ENCODE data around the gene CTTNBP2. TPM values are rescaled to one million over a fixed set of nuclear protein-coding genes. Genes with fewer than 3 reads are reported as not detected.

The CTTNBP2 gene
- total RNA-seq, 2 experiments from 2014 or later = not detected

DNA sequence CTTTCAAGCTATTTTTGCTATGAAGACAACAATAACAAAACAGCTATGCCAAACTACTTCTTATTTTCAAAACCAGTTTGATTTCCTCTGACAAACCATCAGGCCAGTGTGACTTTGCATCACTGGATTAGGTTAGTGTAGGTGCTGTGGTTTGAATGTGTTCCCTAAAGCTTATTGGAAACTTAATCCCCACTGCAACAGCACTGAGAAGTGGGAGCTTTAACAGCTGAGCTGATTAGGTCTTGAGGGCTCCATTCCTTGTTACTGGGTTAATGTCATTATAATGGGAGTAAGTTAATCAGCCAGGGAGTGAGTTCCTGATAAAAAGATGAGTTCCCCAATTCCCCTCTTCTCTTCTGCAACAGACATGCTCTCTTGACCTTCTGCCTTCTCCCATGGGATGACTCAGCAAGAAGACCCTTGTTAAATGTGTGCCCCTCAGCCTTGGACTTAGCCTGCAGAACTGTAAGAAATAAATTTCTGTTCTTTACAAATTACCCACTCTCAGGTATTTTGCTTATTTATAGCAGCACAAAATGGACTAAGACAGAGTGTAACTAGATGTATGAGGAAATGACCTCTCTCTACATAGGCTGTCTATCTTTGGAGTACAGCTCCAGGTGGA lies 186.8 kb downstream of the CTTNBP2 start:
- H3K27ac Mint-ChIP-seq = no peak overlapping the region
- POLR2A ChIA-PET = no interaction called here
- DNase-seq = no peak
- no peaks in the 10 kb centered on the region for H3K36me3 Mint-ChIP-seq (ENCODE audit: low read depth)
- H3K9me3 Mint-ChIP-seq (ENCODE audit: insufficient read depth) = no peaks in the 10 kb centered on the region
- no peak overlapping the region for H3K4me3 Mint-ChIP-seq
- H3K27me3 Mint-ChIP-seq (ENCODE audit: low read depth) = no peaks in the 10 kb centered on the region
- no peak for ATAC-seq
- no peaks in the 10 kb centered on the region for H3K4me1 Mint-ChIP-seq (ENCODE audit: low read depth)
- CTCF ChIA-PET = interaction anchor here (0.7 kb wide), 1 partner anchor 465 kb away, joined by 3 read pairs; no protein-coding TSS in a partner anchor

DNA sequence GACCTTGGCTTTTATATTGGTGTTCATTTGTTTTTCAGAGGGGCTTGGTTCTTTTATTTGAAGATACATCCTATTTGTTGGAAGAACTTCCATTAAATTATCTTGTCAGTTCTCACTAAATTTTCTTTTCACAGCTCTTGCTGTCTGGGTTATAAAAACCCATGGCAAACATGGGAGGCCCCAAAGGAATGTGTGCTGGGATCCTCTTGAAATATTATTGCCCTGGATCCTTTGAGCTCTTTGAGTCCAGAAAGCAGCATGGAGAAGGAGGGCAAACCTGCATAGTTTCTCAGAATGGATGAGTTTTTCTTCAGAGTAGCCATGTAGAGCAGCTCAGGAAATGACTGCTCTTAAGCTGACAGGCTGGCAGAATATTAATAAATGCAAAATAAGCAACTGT lies 187.4 kb downstream of the CTTNBP2 start:
- DNase-seq (no peak), ATAC-seq (no peak)
- POLR2A ChIA-PET = no interaction called here
- no peaks in the 10 kb centered on the region for H3K9me3 Mint-ChIP-seq (ENCODE audit: insufficient read depth)
- no peak overlapping the region for H3K4me3 Mint-ChIP-seq
- no peaks in the 10 kb centered on the region for H3K27me3 Mint-ChIP-seq (ENCODE audit: low read depth)
- CTCF ChIA-PET = interaction anchor here (0.7 kb wide), 1 partner anchor 466 kb away, joined by 3 read pairs; no protein-coding TSS in a partner anchor
- H3K4me1 Mint-ChIP-seq (ENCODE audit: low read depth) = no peaks in the 10 kb centered on the region
- no peaks in the 10 kb centered on the region for H3K36me3 Mint-ChIP-seq (ENCODE audit: low read depth)
- H3K27ac Mint-ChIP-seq = no peak overlapping the region

- H3K27me3 Mint-ChIP-seq (ENCODE audit: low read depth) = no peaks in the 10 kb centered on the region
- H3K36me3 Mint-ChIP-seq (ENCODE audit: low read depth) = no peaks in the 10 kb centered on the region
- H3K4me1 Mint-ChIP-seq (ENCODE audit: low read depth) = no peaks in the 10 kb centered on the region
- H3K4me3 Mint-ChIP-seq = no peak overlapping the region
- CTCF ChIA-PET = no interaction called here
- ATAC-seq (no peak), DNase-seq (no peak)
- H3K9me3 Mint-ChIP-seq (ENCODE audit: insufficient read depth) = no peaks in the 10 kb centered on the region
- no peak overlapping the region for H3K27ac Mint-ChIP-seq
- POLR2A ChIA-PET = no interaction called here
Measured at GRCh38 chr7:117683430-117684175, 189.6 kb downstream of the CTTNBP2 start.

- ATAC-seq (no peak), DNase-seq (no peak)
- Mint-ChIP-seq H3K9me3 (ENCODE audit: insufficient read depth) (no peaks in the 10 kb centered on the region), H3K4me3 (no peak overlapping the region), H3K27me3 (ENCODE audit: low read depth) (no peaks in the 10 kb centered on the region), H3K4me1 (ENCODE audit: low read depth) (no peaks in the 10 kb centered on the region), H3K27ac (no peak overlapping the region), H3K36me3 (ENCODE audit: low read depth) (no peaks in the 10 kb centered on the region)
- ChIA-PET CTCF (no interaction called here), POLR2A (no interaction called here)
Measured at GRCh38 chr7:117682681-117683385, 190.4 kb downstream of the CTTNBP2 start.

- Mint-ChIP-seq H3K36me3 (ENCODE audit: low read depth) (no peaks in the 10 kb centered on the region), H3K27me3 (ENCODE audit: low read depth) (no peaks in the 10 kb centered on the region), H3K4me1 (ENCODE audit: low read depth) (no peaks in the 10 kb centered on the region), H3K27ac (no peak overlapping the region), H3K9me3 (ENCODE audit: insufficient read depth) (no peaks in the 10 kb centered on the region), H3K4me3 (no peak overlapping the region)
- POLR2A ChIA-PET = no interaction called here
- CTCF ChIA-PET = no interaction called here
- ATAC-seq = no peak
- DNase-seq = no peak
Measured at GRCh38 chr7:117679120-117679519, 194.1 kb downstream of the CTTNBP2 start.

DNA sequence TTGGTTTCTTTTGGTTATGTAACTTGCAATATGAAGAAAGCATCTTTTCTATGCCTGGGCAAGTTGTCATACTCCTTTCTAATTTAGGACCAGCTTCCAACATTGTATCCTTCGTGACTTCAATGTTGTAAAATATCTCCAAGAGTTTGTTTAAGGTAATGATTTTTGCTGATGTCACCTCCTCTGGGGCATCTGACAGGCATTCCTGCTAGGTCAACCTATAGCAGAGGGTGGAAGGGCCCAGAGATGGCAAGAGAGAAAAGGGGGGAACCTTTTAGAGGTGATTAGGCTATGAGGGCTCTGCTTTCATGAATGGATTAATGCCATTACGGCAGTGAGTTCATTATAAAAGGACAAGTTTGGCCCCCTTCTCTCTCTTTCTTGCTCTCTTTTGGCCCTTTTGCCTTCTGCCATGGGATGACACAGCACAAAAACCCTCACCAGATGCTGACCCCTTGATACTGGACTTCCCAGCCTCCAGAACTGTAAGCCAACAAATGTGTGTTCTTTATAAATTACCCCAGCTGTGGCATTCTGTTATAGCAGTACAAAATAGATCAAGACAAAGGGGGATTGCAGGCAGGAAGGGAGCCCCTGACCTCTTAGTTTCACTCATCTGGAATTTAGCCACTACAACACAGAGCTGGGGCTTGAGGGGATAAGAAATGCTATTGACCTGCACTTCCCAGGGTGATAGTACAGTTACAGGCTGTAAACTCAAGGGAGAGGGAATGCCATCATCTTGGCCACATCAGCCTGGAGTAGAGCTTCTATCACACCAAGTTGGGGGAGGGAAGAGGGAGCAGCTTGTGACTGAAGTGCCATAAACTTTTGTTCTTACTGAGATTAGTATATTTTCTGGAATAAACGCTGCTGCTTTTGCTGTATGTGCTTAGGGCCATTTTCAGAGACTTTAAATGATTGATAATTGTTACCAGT lies 197.5 kb downstream of the CTTNBP2 start:
- no peak overlapping the region for H3K4me3 Mint-ChIP-seq
- no peaks in the 10 kb centered on the region for H3K36me3 Mint-ChIP-seq (ENCODE audit: low read depth)
- no peaks in the 10 kb centered on the region for H3K27me3 Mint-ChIP-seq (ENCODE audit: low read depth)
- no peaks in the 10 kb centered on the region for H3K9me3 Mint-ChIP-seq (ENCODE audit: insufficient read depth)
- ChIA-PET POLR2A (no interaction called here), CTCF (no interaction called here)
- H3K27ac Mint-ChIP-seq = no peak overlapping the region
- DNase-seq = no peak
- H3K4me1 Mint-ChIP-seq (ENCODE audit: low read depth) = no peaks in the 10 kb centered on the region
- ATAC-seq = no peak

DNA sequence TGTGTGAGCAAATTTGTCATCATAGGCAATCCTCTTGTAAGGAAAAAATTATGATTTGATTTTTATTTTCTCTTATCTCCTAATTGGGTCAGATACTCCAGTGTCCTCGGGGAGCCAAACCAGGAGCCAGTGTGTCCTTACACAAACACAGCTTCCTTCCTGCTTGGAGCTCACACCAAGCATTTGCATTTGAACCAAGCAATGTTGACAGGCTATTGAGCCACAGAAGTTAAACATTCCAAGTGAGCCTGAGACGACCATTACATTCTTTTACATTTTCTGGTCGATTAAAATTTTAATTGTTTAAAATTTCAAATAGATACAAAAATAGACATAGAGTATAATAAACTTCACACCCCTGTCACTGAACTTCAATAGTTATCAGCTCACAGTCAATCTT lies 198.6 kb downstream of the CTTNBP2 start:
- H3K27me3 Mint-ChIP-seq (ENCODE audit: low read depth) = no peaks in the 10 kb centered on the region
- no peaks in the 10 kb centered on the region for H3K36me3 Mint-ChIP-seq (ENCODE audit: low read depth)
- no peak overlapping the region for H3K27ac Mint-ChIP-seq
- no peaks in the 10 kb centered on the region for H3K4me1 Mint-ChIP-seq (ENCODE audit: low read depth)
- no peak overlapping the region for H3K4me3 Mint-ChIP-seq
- ATAC-seq (no peak), DNase-seq (no peak)
- H3K9me3 Mint-ChIP-seq (ENCODE audit: insufficient read depth) = no peaks in the 10 kb centered on the region
- POLR2A ChIA-PET = no interaction called here
- CTCF ChIA-PET = no interaction called here

GRCh38 chr7:117673839-117674238 lies 199.4 kb downstream of the CTTNBP2 start:
- no peaks in the 10 kb centered on the region for H3K9me3 Mint-ChIP-seq (ENCODE audit: insufficient read depth)
- H3K27ac Mint-ChIP-seq = no peak overlapping the region
- POLR2A ChIA-PET = no interaction called here
- CTCF ChIA-PET = no interaction called here
- no peaks in the 10 kb centered on the region for H3K4me1 Mint-ChIP-seq (ENCODE audit: low read depth)
- ATAC-seq = no peak
- H3K4me3 Mint-ChIP-seq = no peak overlapping the region
- H3K36me3 Mint-ChIP-seq (ENCODE audit: low read depth) = no peaks in the 10 kb centered on the region
- no peaks in the 10 kb centered on the region for H3K27me3 Mint-ChIP-seq (ENCODE audit: low read depth)
- no peak for DNase-seq

DNA sequence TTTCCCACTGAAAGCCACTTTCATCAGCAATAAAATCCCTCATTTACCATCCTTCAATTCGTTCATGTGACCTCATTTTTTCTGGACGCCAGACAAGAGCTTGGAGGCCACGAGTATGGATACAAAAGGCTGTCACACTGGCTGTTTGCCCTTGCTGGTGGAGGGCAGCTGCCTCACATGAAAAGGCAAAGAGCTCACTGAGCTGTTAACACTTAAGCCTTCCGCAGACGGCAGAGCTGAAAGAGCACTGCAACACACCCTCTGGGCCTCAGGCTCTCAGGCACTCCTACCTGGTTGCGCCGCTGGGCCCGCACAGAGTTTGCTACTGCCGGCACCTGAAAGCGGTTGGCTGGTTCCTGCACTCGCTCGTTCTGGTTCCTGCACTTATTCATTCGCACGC lies 199.9 kb downstream of the CTTNBP2 start:
- Mint-ChIP-seq H3K36me3 (ENCODE audit: low read depth) (no peaks in the 10 kb centered on the region), H3K27ac (no peak overlapping the region), H3K27me3 (ENCODE audit: low read depth) (no peaks in the 10 kb centered on the region), H3K4me3 (no peak overlapping the region), H3K9me3 (ENCODE audit: insufficient read depth) (no peaks in the 10 kb centered on the region), H3K4me1 (ENCODE audit: low read depth) (no peaks in the 10 kb centered on the region)
- CTCF ChIA-PET = no interaction called here
- ATAC-seq (no peak), DNase-seq (no peak)
- POLR2A ChIA-PET = no interaction called here

DNA sequence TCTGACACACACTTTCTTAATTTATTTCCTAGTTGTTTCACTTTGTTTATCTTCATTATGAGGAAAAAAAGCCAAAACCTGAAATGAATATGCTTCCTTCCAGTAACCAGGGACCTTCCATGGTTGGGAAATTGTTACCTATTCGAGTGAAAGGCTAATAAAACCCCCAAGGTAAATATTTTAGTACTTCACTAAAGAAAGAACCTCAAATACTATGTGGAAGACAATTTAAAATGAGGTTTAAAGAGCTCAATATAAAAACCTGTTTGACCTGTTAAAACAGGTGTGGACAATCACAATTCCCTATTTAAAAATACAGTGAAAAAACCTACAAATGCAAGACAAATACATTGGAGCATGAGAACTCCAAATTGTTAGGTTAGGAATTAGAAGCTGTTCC lies 200.8 kb downstream of the CTTNBP2 start:
- no peak for ATAC-seq
- Mint-ChIP-seq H3K4me1 (ENCODE audit: low read depth) (no peaks in the 10 kb centered on the region), H3K27ac (no peak overlapping the region), H3K27me3 (ENCODE audit: low read depth) (no peaks in the 10 kb centered on the region), H3K9me3 (ENCODE audit: insufficient read depth) (no peaks in the 10 kb centered on the region), H3K36me3 (ENCODE audit: low read depth) (no peaks in the 10 kb centered on the region), H3K4me3 (no peak overlapping the region)
- DNase-seq = no peak
- ChIA-PET POLR2A (no interaction called here), CTCF (no interaction called here)

DNA sequence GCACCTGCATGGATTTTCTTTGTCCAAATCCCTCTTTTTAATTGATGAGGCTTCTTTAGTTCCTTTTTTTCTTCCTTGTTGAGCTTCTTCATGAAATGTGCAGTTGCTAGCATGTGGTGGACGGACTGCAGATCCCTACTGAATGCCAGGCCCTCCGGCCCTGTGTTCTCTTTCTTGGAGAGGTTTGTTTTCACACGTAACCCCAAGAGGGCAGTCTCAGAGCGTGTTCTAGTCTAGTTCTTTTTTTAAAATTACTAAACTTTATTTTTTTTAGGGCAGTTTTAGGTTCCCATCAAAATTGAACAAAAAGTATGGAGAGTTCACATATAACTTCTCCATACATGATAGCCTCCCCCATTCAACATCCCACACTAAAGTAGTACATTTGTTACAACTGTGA lies 203.4 kb downstream of the CTTNBP2 start:
- Mint-ChIP-seq H3K27me3 (ENCODE audit: low read depth) (no peaks in the 10 kb centered on the region), H3K4me3 (no peak overlapping the region), H3K4me1 (ENCODE audit: low read depth) (no peaks in the 10 kb centered on the region), H3K9me3 (ENCODE audit: insufficient read depth) (no peaks in the 10 kb centered on the region), H3K27ac (no peak overlapping the region), H3K36me3 (ENCODE audit: low read depth) (no peaks in the 10 kb centered on the region)
- DNase-seq = no peak
- ChIA-PET CTCF (interaction anchor here (1.3 kb wide), 1 partner anchor 9 kb away, joined by 3 read pairs; no protein-coding TSS in a partner anchor), POLR2A (no interaction called here)
- ATAC-seq = no peak

GRCh38 chr7:117667456-117667855 lies 205.8 kb downstream of the CTTNBP2 start:
- CTCF ChIA-PET = no interaction called here
- Mint-ChIP-seq H3K27ac (no peak overlapping the region), H3K4me1 (ENCODE audit: low read depth) (no peaks in the 10 kb centered on the region), H3K27me3 (ENCODE audit: low read depth) (no peaks in the 10 kb centered on the region), H3K9me3 (ENCODE audit: insufficient read depth) (no peaks in the 10 kb centered on the region), H3K36me3 (ENCODE audit: low read depth) (no peaks in the 10 kb centered on the region), H3K4me3 (no peak overlapping the region)
- ATAC-seq = no peak
- DNase-seq = no peak
- POLR2A ChIA-PET = no interaction called here
